Stimulated activated CD4-positive, alpha-beta T cell treated with anti-CD3 and anti-CD28 coated beads, Interleukin-12 subunit alpha, Interleukin-12 subunit beta, amount 100 ng/mL, for 48 hours (primary cell): ENCODE data around the gene SLAMF6.
"Not testable (repeated sequence)": the region's sequence is repeated elsewhere in the genome, so short reads cannot be mapped to it uniquely, and the experiment has no call there.

ENCODE experiments used
- DNase-seq, 3 donors: peaks; one replicate each; pipeline ENCODE4 v3.0.0-alpha.2; 2020; ENCODE audit warnings: low read depth in 2 of 3, low spot score in 1 of 3

The SLAMF6 gene

DNA sequence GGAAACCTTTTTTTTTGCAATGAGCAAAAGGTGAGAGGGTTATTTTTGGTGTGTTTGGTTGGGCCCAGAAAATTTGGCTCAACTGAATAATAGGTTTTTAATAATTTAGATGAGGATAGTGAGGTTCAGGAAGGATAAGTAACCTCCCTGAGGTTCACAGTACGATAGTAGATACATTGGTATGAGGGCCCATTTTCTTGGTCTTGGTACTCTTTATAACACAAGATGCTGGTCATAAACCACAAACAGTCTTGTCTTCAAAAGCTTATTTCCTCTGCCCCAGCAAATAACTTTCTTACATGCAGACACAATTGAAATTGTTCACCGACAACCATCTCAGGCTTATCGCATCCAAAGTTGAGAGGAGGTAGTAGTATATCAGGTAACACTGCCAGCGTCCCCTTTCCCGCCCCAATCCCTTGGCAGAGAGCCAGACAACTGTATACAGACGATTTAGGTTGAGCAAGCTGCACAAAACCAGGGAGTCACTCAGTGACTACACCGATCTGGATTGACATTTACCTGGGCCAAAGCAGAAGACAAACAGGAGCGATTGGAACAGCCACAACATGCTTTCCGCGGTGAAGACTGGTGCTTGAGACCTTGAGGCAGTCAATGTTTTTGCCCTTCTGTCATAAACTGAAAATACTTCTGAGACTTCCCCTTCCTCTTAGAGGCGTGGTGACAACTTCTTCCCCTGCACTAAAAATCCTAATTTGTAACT lies at the start of gene SLAMF6:
Gene SLAMF6 (minus strand): TSS at position 634 of the 724 bp plus-strand sequence. CDS start 63 bp downstream, at position 571.
- DNase-seq: peak; percentile 29 to 51 (median 38)

DNA sequence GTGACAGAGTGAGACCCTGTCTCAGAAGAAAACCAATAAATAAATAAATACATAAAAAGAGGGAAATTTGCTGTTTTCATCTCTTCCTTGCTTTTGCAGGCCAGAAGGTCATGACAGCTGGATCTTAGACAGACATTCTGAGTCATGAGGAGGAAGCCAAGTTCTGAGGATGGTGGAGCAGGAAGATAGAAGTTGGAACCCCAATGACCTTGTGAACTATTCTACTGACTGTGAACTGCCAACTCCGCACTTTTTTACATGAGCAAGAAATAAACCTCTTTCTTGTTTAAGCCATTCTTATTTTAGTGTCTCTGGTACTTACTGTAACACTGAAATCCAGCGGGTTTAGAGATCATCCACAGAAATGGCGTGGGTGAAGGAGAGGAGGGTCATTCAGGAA lies 47.8 kb upstream of the SLAMF6 start:
- DNase-seq: no peak

DNA sequence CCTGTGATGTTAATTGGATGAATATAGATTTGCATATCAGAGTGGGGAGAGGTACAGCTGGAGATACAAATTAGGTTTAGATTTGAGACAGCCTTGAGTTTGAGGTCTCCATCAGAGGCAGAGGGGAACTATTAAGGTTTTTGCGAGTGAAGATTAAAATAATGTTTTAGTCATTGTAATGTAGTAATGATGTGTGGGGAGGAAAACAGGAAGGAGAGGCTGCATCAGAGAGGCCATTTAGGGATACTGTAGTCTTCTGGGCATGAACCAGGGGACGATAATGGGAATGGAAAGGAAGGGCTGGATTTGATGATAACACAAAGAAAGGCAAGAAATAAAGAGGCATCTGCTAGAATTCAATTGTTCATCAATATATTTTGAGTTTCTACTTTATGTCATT lies 46.8 kb upstream of the SLAMF6 start:
- no peak for DNase-seq

- peak; percentile 43 to 64 (median 53) for DNase-seq
Measured at GRCh38 chr1:160567858-160568682, 45.0 kb upstream of the SLAMF6 start.

DNA sequence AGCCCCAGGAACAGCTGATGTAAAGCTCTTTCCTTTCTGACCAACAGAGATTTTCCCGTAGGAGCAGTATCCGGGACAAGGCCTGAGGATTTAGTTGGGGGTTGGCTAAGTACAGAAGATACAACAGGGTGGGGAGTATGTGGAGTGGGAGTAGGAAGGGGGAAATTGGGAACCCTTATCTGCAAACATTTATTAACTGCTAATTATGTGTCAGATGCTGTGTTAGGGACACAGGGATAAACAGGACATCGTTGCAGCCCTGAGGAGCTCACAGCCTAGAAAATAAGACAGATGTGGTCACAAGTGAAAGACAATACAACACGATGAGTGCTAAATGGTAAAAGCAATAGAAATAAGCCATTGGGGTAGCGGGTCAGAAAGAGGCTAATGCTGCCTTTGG lies 44.3 kb upstream of the SLAMF6 start:
- DNase-seq: no peak

GRCh38 chr1:160565564-160565963 lies 42.5 kb upstream of the SLAMF6 start:
- DNase-seq: no peak

DNA sequence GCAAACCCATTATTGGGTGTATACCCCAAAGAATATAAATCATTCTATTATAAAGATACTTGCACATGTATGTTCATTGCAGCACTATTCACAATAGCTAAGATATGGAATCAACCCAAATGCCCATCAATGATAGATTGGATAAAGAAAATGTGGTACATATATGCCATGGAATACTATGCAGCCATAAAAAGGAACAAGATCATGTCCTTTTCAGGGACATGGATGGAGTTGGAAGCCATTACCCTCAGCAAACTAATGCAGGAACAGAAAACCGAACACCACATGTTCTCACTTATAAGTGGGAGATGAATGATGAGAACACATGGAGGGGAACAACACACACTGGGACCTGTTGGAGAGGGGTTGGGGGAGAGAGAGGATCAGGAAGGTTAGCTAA lies 40.2 kb upstream of the SLAMF6 start:
- not testable (repeated sequence) for DNase-seq

DNA sequence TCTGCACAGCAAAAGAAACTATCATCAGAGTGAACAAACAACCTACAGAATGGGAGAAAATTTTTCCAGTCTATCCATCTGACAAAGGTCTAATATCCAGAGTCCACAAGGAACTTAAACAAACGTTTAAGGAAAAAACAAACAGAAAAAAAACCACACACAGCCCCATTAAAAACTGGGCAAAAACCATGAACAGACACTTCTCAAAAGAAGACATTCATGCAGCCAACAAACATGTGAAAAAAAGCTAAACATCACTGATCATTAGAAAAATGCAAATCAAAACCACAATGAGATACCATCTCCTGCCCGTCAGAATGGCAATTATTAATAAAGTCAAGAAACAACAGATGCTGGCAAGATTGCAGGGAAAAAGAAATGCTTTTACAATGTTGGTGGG lies 39.7 kb upstream of the SLAMF6 start:
- DNase-seq: not testable (repeated sequence)

DNA sequence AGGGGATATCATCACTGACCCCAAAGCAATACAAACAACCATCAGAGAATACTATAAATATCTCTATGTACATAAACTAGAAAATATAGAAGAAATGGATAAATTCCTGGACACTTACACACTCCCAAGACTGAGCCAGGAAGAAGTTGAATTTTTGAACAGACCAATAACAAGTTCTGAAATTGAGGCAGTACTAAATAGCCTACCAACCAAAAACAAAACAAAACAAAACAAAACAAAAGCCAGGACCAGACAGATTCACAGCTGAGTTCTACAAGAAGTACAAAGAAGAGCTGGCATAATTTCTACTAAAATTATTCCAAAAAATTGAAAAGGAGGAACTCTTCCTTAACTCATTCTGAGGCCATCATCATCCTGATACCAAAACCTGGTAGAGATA lies 37.8 kb upstream of the SLAMF6 start:
- no peak for DNase-seq

GRCh38 chr1:160560045-160560705 lies 37.1 kb upstream of the SLAMF6 start:
- DNase-seq: no peak

- DNase-seq: not testable (repeated sequence)
Measured at GRCh38 chr1:160559437-160559836, 36.4 kb upstream of the SLAMF6 start.

DNA sequence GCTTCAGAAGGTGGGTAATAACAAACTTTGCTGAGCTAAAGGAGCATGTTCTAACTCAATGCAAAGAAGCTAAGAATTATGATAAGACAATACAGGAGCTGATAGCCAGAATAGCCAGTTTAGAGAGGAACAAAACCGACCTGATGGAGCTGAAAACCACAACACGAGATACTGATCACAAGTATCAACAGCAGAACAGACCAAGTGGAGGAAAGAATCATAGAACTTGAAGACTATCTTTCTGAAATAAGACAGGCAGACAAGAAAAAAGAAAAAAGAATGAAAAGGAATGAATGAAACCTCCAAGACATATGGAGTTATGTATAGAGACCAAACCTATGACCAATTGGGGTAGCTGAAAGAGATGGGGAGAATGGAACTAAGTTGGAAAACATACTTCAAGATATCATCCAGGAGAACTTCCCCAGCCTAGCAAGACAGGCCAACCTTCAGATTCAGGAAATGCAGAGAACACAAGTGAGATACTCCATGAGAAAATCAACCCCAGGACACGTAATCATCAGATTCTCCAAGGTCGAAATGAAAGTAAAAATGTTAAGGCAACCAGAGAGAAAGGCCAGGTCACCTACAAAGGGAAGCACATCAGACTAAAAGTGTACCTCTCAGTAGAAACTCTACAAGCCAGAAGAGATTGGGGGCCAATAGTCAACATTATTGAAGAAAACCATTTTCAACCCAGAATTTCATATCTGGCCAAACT lies 35.8 kb upstream of the SLAMF6 start:
- no peak for DNase-seq

GRCh38 chr1:160553778-160554177 lies 30.7 kb upstream of the SLAMF6 start:
- no peak for DNase-seq

- no peak for DNase-seq
Measured at GRCh38 chr1:160552425-160552824, 29.4 kb upstream of the SLAMF6 start.

GRCh38 chr1:160550572-160551034 lies 27.5 kb upstream of the SLAMF6 start:
- peak; percentile 38 to 52 (median 47) for DNase-seq

GRCh38 chr1:160549665-160550006 lies 26.6 kb upstream of the SLAMF6 start:
- no peak for DNase-seq

DNA sequence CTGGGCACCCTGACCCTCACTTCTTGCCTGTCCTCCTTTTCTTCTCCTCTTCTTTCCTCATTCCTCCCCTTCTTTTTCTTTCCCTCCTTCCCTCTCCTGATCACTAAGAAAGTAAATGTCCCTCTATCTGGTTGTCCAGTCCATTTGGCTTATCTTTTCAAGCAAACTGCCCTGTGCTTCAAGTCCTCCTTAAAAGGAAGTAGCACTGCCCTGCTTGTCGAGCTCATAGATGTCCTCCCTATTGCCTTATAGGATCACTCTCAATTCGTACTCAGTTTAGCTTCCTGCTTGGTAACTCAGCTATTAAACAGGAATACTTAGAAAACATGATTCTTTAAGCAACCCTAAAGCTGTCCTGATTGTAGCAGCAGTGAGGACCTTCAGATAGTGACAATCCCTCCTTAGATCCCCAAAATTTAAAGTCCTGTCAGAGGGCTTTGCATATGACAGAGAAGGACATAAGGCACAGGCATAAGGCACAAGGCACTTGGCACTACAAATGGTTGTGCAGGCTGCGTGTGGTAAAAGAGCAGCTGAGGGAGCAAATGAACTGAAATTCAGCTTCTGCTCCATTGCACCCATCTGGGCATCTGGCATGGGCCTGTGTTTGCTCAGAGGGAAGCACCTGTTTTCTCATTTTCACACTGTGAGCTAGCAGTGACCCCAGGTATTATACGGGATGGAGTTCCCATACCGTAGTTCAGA lies 26.1 kb upstream of the SLAMF6 start:
- no peak for DNase-seq

GRCh38 chr1:160548183-160548582 lies 25.1 kb upstream of the SLAMF6 start:
- DNase-seq: no peak

DNA sequence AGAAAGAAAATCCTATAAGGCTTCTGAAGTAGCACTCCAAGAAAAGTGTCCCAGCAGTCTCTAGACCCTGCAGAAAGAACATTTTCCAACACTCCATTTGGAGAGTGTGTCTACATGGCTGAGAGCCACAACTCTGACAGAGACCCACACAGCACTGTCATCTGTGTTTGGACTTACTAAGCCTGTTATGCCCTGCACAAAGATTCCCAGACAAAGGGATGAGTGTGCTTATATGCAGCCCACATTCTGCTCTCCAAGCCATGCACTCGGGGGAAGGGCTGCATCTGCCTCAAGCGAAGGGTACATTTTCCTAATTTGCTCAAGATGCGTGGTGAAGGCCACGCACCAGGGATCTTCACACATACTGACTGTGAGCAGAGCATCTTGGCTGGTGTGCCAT lies 24.4 kb upstream of the SLAMF6 start:
- DNase-seq: no peak

DNA sequence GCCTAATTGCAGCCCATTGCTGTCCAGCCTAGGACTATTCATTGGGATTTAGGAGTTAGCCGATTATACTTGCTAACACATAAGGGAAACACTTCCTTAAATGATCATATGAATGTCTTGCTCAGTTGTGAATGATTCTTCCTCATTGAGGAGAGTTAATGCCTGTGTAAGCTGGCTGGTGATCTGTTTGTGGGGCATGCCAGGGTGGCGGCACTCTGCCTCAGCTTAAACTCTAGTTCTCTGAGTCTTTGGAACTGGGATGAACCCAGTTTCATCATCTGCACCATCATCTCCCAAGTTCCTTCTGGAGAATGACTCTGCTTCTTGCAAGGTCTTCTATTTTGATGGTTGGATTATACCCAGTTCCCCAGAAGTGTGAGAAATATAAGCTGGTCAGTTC lies 23.9 kb upstream of the SLAMF6 start:
- no peak for DNase-seq

DNA sequence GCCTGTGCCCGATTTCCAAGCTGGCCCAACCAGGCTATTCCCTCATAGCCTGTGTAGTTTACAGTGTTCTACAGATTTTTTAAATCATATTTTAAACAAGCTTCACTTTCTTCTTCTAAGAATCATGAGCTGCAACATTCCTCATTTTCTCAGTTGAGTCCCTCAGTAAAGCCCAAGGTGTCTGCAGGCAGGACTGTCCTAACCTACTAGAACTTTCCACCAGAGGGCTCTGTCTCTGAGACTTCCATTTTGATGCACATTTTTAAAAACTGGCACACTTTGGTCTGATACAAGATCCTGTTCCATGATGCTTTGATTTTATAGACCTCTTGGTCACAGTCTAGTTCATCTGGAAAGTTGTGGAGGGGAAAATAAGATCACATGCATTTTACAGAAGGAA lies 21.6 kb upstream of the SLAMF6 start:
- DNase-seq: no peak
